ENCODE measurements around the gene ZDHHC18.

ZDHHC18 gene

DNA sequence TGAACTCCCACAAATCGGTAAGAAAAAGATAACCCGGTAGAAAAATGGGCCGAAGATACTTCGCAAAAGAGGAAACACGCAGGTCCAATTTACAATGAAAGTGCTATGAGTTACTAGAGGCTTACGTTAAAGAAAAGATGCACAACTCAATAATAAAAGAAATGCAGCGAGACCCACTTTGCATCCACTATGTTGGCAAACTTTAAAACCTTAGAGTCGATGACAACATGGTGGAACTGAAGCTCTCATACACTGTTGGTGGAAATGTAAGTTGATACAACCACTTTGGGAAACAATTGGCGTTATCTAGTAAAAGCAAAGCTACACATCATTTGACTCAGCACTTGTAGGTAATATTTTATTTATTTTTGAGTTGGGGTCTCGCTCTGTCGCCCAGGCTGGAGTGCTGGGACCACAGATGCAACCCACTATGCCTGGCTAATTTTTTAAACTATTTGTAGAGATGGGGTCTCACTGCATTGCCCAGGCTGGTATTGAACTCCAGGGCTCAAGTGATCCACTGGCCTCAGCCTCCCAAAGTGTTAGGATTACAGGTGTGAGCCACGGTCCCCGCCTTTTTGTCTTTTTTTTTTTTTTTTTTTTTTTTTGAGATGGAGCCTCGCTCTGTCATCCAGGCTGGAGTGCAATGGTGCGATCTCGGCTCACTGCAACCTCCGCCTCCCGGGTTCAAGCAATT is 74.5 kb downstream of the ZDHHC18 start:
- DNase-seq = no peak
